ENCODE results near the gene TTLL1. TPM values are rescaled to one million over a fixed set of nuclear protein-coding genes. Genes with fewer than 3 reads are reported as not detected.

Gene TTLL1
- total and polyA plus RNA-seq, 2 donors (not counting 3 experiments of a cell fraction or from before 2014, with no cell fraction given): 9.0 to 17.0 TPM

DNA sequence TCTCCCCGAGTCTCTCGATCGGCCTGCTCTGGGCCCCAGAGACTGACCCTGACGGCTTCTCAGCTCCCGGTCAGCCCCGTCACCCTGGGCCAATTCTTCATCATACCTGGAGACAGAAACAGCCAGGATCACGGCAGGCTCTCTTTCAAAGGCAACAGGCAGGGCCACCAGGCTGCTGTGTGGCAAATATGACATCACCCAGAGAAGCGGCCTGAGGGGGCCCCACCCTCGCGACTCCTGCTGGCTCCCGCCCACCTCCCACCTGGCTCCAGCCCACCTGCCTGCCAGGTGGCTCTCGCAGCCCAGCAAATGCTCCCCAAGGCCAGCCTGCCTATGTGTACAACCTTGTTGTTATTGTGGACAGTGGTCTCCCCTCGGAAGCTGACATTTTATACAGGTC, 49.4 kb downstream of the TTLL1 start:
- Histone ChIP-seq H3K27me3 (ENCODE audit: control insufficient read depth in 2 of 2, insufficient read depth in 2 of 2, low read length in 2 of 2) (no peaks in the 10 kb centered on the region), H3K27ac (ENCODE audit: insufficient read depth, low read depth, low read length) (no peak overlapping the region), H3K9ac (replicated peaks; ENCODE audit: extremely low read depth, insufficient read depth, low read length) (no peak overlapping the region), H2AFZ (ENCODE audit: low read depth, low read length) (no peak overlapping the region), H3K4me2 (ENCODE audit: insufficient read depth, low read length) (no peak overlapping the region), H4K20me1 (replicated peaks; ENCODE audit: control insufficient read depth, extremely low read depth, insufficient read depth, low read length) (no peaks in the 10 kb centered on the region), H3K4me1 (ENCODE audit: control insufficient read depth, extremely low read depth, insufficient read depth, low read length) (no peaks in the 10 kb centered on the region), H3K9me3 (replicated peaks; ENCODE audit: control insufficient read depth, insufficient read depth, low read length) (no peaks in the 10 kb centered on the region), H3K9me1 (replicated peaks; ENCODE audit: control insufficient read depth, extremely low read depth, insufficient read depth, low read length) (no peaks in the 10 kb centered on the region), H3K79me2 (ENCODE audit: control insufficient read depth, insufficient read depth, low read length) (no peaks in the 10 kb centered on the region), H3K4me3 (replicated peaks in 1 of 3; ENCODE audit: insufficient read depth in 1 of 3, low read depth in 1 of 3, low read length in 3 of 3) (no peak overlapping the region), H3K36me3 (ENCODE audit: control insufficient read depth in 2 of 2, extremely low read depth in 1 of 2, insufficient read depth in 2 of 2, low read length in 2 of 2) (no peaks in the 10 kb centered on the region)
- FAIRE-seq: no peak
- ChIA-PET CTCF (interaction anchor here (1.1 to 1.3 kb wide), 2 partner anchors 11 to 50 kb away, joined by 3 to 4 read pairs; no protein-coding TSS in a partner anchor), POLR2A (interaction anchor here (0.7 kb wide), 1 partner anchor 237 kb away, joined by 3 read pairs; no protein-coding TSS in a partner anchor)
- dilution Hi-C loops (cut with MboI; ENCODE audit: extremely low pct_ligation_motif_present, low sequenced_read_pairs) (no loop called here), intact Hi-C loops (cut with micrococcal nuclease) (loop anchor here (10.0 kb wide), 1 partner anchor 255 kb away; no protein-coding TSS in a partner anchor)
- no peak for TF ChIP-seq POLR2AphosphoS5 (IDR thresholded peaks at IDR 0.05; ENCODE audit: insufficient read depth, low read depth, low read length)
- TF ChIP-seq POLR2A (IDR thresholded peaks at IDR 0.05; ENCODE audit: low read depth, low read length): no peak
- TF ChIP-seq EZH2 (IDR thresholded peaks at IDR 0.05; ENCODE audit: borderline replicate concordance, low read depth, low read length, severe bottlenecking): no peak
- no peak for TF ChIP-seq FOS (IDR thresholded peaks at IDR 0.05; ENCODE audit: borderline replicate concordance, insufficient read depth, low read length)
- TF ChIP-seq JUN (IDR thresholded peaks at IDR 0.05; ENCODE audit: borderline replicate concordance, insufficient read depth, insufficient read length, low read depth): no peak
- TF ChIP-seq, protein P1, sequence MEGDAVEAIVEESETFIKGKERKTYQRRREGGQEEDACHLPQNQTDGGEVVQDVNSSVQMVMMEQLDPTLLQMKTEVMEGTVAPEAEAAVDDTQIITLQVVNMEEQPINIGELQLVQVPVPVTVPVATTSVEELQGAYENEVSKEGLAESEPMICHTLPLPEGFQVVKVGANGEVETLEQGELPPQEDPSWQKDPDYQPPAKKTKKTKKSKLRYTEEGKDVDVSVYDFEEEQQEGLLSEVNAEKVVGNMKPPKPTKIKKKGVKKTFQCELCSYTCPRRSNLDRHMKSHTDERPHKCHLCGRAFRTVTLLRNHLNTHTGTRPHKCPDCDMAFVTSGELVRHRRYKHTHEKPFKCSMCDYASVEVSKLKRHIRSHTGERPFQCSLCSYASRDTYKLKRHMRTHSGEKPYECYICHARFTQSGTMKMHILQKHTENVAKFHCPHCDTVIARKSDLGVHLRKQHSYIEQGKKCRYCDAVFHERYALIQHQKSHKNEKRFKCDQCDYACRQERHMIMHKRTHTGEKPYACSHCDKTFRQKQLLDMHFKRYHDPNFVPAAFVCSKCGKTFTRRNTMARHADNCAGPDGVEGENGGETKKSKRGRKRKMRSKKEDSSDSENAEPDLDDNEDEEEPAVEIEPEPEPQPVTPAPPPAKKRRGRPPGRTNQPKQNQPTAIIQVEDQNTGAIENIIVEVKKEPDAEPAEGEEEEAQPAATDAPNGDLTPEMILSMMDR (IDR thresholded peaks at IDR 0.05; ENCODE audit: extremely low read depth in 1 of 2, insufficient read depth in 1 of 2, low read depth in 1 of 2, low read length in 2 of 2): no peak
- TF ChIP-seq, protein P2, sequence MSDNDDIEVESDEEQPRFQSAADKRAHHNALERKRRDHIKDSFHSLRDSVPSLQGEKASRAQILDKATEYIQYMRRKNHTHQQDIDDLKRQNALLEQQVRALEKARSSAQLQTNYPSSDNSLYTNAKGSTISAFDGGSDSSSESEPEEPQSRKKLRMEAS (IDR thresholded peaks at IDR 0.05; ENCODE audit: insufficient read depth, insufficient read length): no peak
- no peak for TF ChIP-seq MYC (IDR thresholded peaks at IDR 0.05; ENCODE audit: low read depth, low read length)
- TF ChIP-seq GATA2 (IDR thresholded peaks at IDR 0.05; ENCODE audit: insufficient read depth, insufficient read length, low read depth, low read length): no peak
- no TSS peak for BruUV-seq (replicated peaks)
- no peak for DNase-seq (ENCODE audit: low read depth, low spot score)
